GM19035 (cell line): ENCODE measurements around the gene DEAF1.

Experiments used
- ATAC-seq: cut with Tn5 transposase; IDR thresholded peaks from one replicate; pipeline ENCODE4 v1.9.1; 2021; ENCODE audit not compliant: unreplicated experiment

Gene DEAF1

GRCh38 chr11:626475-627307 is 68.3 kb downstream of the DEAF1 start, which contains the start of gene SCT:
Gene SCT, minus strand, starts transcription at chr11:627181. Its CDS starts 38 bp downstream, at chr11:627143.
- no peak for ATAC-seq

GRCh38 chr11:625636-626268 is 69.3 kb downstream of the DEAF1 start:
- no peak for ATAC-seq

- ATAC-seq = no peak
Observed at GRCh38 chr11:624705-625635, 70.1 kb downstream of the DEAF1 start, which contains the start of gene CDHR5. Gene CDHR5, minus strand, starts transcription at chr11:624955. Its CDS starts 53 bp downstream, at chr11:624902.

- ATAC-seq = no peak
Observed at GRCh38 chr11:623999-624704, 70.9 kb downstream of the DEAF1 start.

- ATAC-seq = no peak
Observed at GRCh38 chr11:623349-623869, 71.6 kb downstream of the DEAF1 start.

- no peak for ATAC-seq
Observed at GRCh38 chr11:621838-622237, 73.2 kb downstream of the DEAF1 start.

- no peak for ATAC-seq
Observed at GRCh38 chr11:620935-621814, 73.8 kb downstream of the DEAF1 start.

- no peak for ATAC-seq
Observed at GRCh38 chr11:620201-620600, 74.8 kb downstream of the DEAF1 start.

GRCh38 chr11:619628-620050 is 75.4 kb downstream of the DEAF1 start:
- ATAC-seq = no peak

GRCh38 chr11:618856-619627 is 76.0 kb downstream of the DEAF1 start:
- ATAC-seq = no peak

GRCh38 chr11:617912-618682 is 76.9 kb downstream of the DEAF1 start:
- ATAC-seq = no peak

- ATAC-seq = no peak
Observed at GRCh38 chr11:617199-617911, 77.7 kb downstream of the DEAF1 start.

GRCh38 chr11:616320-617198 is 78.5 kb downstream of the DEAF1 start:
- ATAC-seq = no peak

GRCh38 chr11:615504-616319 is 79.3 kb downstream of the DEAF1 start, which contains the start of gene IRF7:
Gene IRF7, minus strand, starts transcription at chr11:615950. Its CDS starts 586 bp downstream, at chr11:615364.
- peak; percentile 81 for ATAC-seq
